ENCODE results near the gene MCRIP1.

MCRIP1 gene, protein sequence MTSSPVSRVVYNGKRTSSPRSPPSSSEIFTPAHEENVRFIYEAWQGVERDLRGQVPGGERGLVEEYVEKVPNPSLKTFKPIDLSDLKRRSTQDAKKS

DNA sequence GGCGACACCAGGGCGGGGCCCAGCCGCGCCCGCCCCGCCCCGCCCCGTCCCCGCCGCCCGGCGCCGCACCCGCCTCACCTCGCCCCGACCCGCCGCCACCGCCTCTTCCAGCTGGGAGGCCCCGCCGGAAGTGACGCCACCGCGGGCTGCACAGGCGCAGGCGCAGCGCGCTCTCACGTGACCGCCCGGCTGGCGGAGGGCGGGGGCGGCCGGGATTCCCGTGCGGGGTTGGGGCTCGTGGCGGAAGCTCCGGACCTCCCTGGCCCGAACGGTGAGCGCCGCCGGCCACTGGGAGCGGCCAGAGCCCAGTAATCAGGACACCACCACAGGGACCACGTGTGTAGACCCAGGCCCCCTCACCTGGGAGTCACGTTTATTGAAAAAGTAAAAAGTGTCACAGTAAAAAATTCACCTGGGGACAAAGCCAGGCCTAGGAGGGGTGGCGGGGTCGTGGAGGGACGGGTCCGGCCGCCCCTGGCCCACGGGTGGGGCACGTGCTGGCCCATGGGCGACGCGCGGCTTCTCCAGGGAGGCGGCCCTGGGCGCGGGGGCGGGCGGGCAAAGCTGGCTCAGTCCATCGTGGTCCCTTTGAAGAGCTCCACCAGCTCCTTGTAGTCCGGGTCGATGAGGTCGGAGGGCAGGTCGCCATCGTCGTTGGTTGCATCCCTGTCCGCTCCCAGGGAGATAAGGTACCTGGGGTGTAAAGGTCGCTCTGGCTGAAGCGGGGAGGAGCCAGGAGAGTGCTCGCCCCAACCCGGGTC lies at the start of gene MCRIP1:
Gene MCRIP1, minus strand, starts transcription at position 132 of the 761 bp plus-strand sequence. CDS start 8,785 bp downstream, outside the sequence.
- Histone ChIP-seq H3K4me1 (ENCODE audit: control insufficient read depth, insufficient read depth, low read length, unreplicated experiment) (peaks cover 11% of the 10 kb centered on the region), H3K4me3 (ENCODE audit: low read depth, low read length) (peak within 1 kb of the TSS; percentile 98), H3K79me2 (ENCODE audit: control insufficient read depth, insufficient read depth, low read length, unreplicated experiment) (peaks cover 8% of the 10 kb centered on the region), H3K27ac (ENCODE audit: low read depth, low read length) (peak within 1 kb of the TSS; percentile 91), H3K36me3 (ENCODE audit: insufficient read depth, low read length) (no peaks in the 10 kb centered on the region), H3K27me3 (ENCODE audit: insufficient read depth, low read length) (no peaks in the 10 kb centered on the region), H2AFZ (ENCODE audit: low read length, unreplicated experiment) (peak within 1 kb of the TSS; percentile 70)

DNA sequence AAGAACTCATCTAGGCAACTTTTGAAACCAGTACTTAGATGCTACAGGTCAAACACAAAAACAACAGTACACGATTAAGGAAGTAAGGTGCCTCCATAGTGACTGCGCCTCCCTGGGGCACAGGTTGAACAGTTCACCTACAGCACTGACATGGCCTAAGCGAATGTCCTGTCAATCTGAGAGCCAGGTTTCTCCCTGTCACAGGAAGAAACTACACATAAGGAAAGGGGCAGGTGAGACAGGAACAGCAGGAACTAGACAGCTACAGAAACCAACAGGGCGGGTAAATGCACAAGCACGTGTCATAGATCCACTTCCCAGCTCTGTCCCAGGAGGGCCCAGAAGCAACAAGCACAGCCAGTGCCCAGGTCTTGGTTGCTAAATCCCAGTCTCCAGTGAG lies 46.0 kb upstream of the MCRIP1 start:
- Histone ChIP-seq H3K27ac (ENCODE audit: low read depth, low read length) (no peak overlapping the region), H3K79me2 (ENCODE audit: control insufficient read depth, insufficient read depth, low read length, unreplicated experiment) (peaks cover 5% of the 10 kb centered on the region), H3K4me1 (ENCODE audit: control insufficient read depth, insufficient read depth, low read length, unreplicated experiment) (peaks cover 6% of the 10 kb centered on the region), H2AFZ (ENCODE audit: low read length, unreplicated experiment) (no peak overlapping the region), H3K27me3 (ENCODE audit: insufficient read depth, low read length) (no peaks in the 10 kb centered on the region), H3K4me3 (ENCODE audit: low read depth, low read length) (no peak overlapping the region), H3K36me3 (ENCODE audit: insufficient read depth, low read length) (peaks cover 11% of the 10 kb centered on the region)

DNA sequence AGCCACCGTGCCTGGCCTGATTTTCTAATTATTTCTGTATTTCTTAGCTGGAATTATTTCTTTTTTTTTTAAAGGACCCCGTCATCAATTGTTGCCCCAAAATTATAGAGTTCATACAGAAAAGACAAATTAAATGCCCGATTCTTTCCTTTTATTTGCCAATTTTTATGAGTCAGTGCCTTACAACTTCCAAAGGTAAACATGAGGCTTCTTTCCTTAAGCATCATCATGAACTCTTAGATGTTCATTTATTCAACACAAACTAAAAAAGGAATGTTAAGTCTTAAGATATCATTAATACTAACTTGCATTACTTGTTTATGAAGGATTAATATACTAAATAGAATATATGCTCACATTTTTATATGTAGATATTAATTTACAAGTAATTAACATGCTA lies 45.2 kb upstream of the MCRIP1 start:
- Histone ChIP-seq H2AFZ (ENCODE audit: low read length, unreplicated experiment) (no peak overlapping the region), H3K27ac (ENCODE audit: low read depth, low read length) (no peak overlapping the region), H3K79me2 (ENCODE audit: control insufficient read depth, insufficient read depth, low read length, unreplicated experiment) (peaks cover 5% of the 10 kb centered on the region), H3K4me3 (ENCODE audit: low read depth, low read length) (no peak overlapping the region), H3K4me1 (ENCODE audit: control insufficient read depth, insufficient read depth, low read length, unreplicated experiment) (peaks cover 6% of the 10 kb centered on the region), H3K27me3 (ENCODE audit: insufficient read depth, low read length) (no peaks in the 10 kb centered on the region), H3K36me3 (ENCODE audit: insufficient read depth, low read length) (peaks cover 11% of the 10 kb centered on the region)

DNA sequence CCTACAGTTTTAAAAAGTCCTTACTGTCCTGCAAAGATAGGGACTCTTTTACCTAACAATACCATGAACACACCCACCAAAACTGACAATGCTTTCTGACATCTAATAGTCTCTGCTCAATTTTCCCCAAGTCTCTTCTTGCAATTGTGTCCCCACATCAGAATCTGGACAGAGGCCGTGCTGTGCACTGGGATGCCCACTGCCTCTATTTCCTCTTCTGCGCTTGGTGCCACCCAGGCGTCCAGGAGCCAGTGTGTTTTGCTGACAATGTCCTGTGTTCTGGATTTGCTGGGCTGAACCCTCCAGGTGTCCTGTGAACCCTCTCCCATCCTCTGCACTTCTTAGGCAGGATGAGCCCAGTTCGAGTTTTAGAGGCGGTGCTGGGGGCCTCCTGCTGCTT lies 44.5 kb upstream of the MCRIP1 start:
- Histone ChIP-seq H2AFZ (ENCODE audit: low read length, unreplicated experiment) (no peak overlapping the region), H3K36me3 (ENCODE audit: insufficient read depth, low read length) (peaks cover 11% of the 10 kb centered on the region), H3K27ac (ENCODE audit: low read depth, low read length) (no peak overlapping the region), H3K79me2 (ENCODE audit: control insufficient read depth, insufficient read depth, low read length, unreplicated experiment) (peaks cover 7% of the 10 kb centered on the region), H3K4me3 (ENCODE audit: low read depth, low read length) (no peak overlapping the region), H3K27me3 (ENCODE audit: insufficient read depth, low read length) (no peaks in the 10 kb centered on the region), H3K4me1 (ENCODE audit: control insufficient read depth, insufficient read depth, low read length, unreplicated experiment) (peaks cover 9% of the 10 kb centered on the region)

DNA sequence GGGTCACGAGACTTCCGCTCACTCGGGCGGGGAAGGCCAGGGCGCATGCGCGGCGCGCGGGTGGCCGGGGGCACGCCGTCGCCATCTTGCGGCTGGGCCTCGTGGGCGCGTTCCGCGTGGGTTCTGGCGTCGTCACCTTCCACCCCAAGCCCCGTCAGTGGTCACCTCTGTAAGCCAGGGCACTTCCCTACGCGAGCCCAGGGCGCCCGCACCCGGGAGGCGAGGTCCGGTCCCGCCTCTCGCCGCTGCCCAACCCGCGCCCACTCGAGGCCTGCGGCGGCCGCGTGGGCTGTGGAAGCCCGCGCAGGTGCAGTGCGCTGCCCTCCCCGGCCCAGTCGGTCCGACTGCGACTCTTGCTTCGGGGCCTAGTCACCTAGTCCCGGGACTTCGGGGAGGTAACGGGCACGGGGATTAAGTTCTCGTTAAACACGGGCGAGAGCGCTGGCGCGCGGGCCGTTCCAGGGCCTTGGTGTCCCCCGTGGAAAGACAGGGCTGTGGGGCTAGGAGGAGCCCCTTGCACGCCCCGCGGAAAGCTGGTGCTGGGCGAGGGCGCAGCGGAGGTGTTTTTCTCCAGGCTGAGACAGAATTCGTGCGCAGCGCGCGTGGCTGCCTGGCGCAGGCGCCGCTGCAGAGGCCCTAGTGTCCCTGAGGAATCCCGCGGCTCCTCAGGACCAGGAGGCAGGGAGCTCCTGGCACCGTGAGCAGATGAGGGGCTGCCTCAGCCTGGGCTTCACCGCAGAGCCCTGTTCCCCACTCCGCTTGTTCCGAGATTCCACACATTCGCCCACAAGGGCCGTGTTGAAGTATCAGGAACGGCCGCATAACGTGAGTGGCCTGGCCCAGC lies 38.5 kb upstream of the MCRIP1 start:
- Histone ChIP-seq H3K27ac (ENCODE audit: low read depth, low read length) (peak overlapping the region; percentile 97), H3K4me3 (ENCODE audit: low read depth, low read length) (peak overlapping the region; percentile 97), H3K27me3 (ENCODE audit: insufficient read depth, low read length) (no peaks in the 10 kb centered on the region), H3K36me3 (ENCODE audit: insufficient read depth, low read length) (no peaks in the 10 kb centered on the region), H3K4me1 (ENCODE audit: control insufficient read depth, insufficient read depth, low read length, unreplicated experiment) (peaks cover 29% of the 10 kb centered on the region), H2AFZ (ENCODE audit: low read length, unreplicated experiment) (peak overlapping the region; percentile 93), H3K79me2 (ENCODE audit: control insufficient read depth, insufficient read depth, low read length, unreplicated experiment) (peaks cover 30% of the 10 kb centered on the region)

DNA sequence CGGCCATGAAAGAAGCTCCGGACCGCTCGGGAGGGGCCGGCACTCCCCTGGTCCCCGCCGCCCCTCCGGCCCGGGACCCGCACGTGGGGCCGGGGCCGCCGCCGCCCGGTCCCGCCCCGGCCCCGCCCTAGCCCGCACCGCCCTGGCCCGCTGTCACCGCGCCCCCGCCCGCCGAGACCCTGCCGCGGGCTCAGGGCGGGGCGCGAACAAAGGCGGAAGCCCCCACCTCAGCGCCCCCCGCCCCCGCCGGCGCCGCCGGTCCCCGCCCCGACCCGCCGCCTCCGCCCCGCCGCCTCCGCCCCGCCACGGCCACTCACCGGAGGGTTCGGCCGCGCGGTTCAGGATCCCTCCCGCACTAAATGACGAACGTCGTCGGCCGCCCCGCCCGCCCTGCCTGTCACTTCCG lies 37.9 kb upstream of the MCRIP1 start, which contains the start of gene ARHGDIA:
Gene ARHGDIA, minus strand, starts transcription at position 357 of the 406 bp plus-strand sequence. CDS start 1,407 bp downstream, outside the sequence.
- peaks cover 29% of the 10 kb centered on the region for H3K4me1 ChIP-seq (ENCODE audit: control insufficient read depth, insufficient read depth, low read length, unreplicated experiment)
- peak within 1 kb of the TSS; percentile 93 for H2AFZ ChIP-seq (ENCODE audit: low read length, unreplicated experiment)
- H3K36me3 ChIP-seq (ENCODE audit: insufficient read depth, low read length): no peaks in the 10 kb centered on the region
- peak within 1 kb of the TSS; percentile 97 for H3K27ac ChIP-seq (ENCODE audit: low read depth, low read length)
- no peaks in the 10 kb centered on the region for H3K27me3 ChIP-seq (ENCODE audit: insufficient read depth, low read length)
- H3K4me3 ChIP-seq (ENCODE audit: low read depth, low read length): peak within 1 kb of the TSS; percentile 97
- H3K79me2 ChIP-seq (ENCODE audit: control insufficient read depth, insufficient read depth, low read length, unreplicated experiment): peaks cover 30% of the 10 kb centered on the region

DNA sequence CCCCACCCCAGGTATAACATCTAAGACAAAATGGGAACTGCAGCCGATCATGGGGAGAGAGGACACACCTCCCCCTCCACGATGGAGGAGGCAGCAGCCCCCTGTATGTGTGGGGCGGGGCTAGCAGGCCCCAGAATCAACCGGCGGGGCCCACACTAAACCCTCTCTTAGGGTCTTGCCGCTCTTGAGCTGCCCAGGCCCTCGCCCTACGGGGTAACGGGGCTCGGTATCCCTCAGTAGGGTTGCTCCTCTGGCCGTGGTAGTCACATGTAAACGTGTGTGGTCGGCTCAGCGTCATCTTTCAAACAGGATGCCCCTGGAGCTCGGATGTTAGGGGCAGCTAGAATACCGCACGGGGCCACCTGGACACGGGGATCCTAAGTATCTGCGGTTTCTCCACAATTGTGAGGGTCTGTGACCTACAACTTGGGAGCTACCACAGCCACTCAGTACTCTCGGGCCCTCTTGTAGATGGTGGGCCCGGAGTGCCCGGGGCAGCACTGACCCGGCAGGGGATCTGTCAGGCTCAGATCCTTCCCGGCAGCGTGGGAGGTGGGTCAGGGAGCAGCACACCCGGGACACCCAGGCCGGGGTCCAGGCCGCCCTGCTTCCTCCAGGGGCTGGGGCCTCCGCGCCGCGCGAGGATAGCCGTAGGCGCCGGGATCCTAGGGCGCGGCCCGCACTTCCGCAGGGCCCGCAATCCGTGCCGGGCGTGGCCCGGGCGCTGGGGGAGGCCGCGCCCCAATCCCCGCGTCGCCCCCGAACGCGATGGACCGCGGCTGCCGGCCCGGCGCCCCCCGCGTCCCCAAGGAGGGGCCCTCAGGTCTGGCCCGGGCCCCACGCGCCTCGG lies 37.3 kb upstream of the MCRIP1 start:
- peaks cover 30% of the 10 kb centered on the region for H3K79me2 ChIP-seq (ENCODE audit: control insufficient read depth, insufficient read depth, low read length, unreplicated experiment)
- H3K27ac ChIP-seq (ENCODE audit: low read depth, low read length): peak overlapping the region; percentile 97
- H3K4me1 ChIP-seq (ENCODE audit: control insufficient read depth, insufficient read depth, low read length, unreplicated experiment): peaks cover 29% of the 10 kb centered on the region

DNA sequence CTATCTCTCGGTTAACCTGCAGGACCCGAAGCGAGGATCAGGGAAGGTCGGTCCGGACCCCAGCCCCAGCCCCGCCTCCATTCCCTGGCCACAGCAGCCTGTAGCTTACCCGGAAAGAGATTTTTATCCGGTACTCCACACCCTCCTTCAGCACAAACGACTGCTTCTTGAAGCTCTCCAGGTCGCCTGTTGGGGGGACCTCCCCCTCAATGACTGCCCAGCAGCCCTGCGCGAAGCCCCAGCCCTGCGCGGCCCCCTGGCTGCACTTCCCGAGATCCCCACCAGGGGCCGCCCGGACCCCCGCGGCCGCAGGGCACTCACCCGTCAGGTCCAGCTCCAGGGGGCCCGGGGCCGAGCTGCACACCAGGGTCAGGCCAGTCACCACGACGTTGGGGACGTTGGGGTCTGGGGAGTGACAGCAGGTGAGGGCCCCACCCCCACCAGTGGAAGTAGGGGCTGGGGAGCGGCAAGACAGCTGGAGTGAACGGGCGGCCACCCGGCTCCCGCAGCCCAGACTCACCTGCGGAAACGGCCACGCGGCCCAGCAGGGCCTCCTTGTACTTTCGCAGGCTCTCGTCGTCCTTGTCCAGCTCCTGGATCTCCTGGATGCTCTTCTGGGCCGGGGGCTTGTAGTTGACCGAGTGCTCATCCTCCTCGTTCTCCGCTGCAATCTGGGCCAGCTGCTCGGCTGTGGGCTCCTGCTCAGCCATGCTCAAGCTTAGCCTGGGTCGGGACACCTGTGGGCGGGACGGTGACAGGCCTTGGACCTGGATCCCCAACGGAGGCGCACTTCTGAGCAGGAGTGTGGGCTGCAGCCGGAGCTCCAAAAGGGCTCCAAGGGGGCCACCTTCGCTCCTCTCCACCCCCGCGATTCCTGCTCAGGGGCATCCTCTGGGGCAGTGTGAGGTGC lies 36.4 kb upstream of the MCRIP1 start:
- no peak overlapping the region for H2AFZ ChIP-seq (ENCODE audit: low read length, unreplicated experiment)
- peaks cover 29% of the 10 kb centered on the region for H3K4me1 ChIP-seq (ENCODE audit: control insufficient read depth, insufficient read depth, low read length, unreplicated experiment)
- peaks cover 31% of the 10 kb centered on the region for H3K79me2 ChIP-seq (ENCODE audit: control insufficient read depth, insufficient read depth, low read length, unreplicated experiment)
- no peaks in the 10 kb centered on the region for H3K27me3 ChIP-seq (ENCODE audit: insufficient read depth, low read length)
- no peaks in the 10 kb centered on the region for H3K36me3 ChIP-seq (ENCODE audit: insufficient read depth, low read length)
- peak overlapping the region; percentile 97 for H3K27ac ChIP-seq (ENCODE audit: low read depth, low read length)
- H3K4me3 ChIP-seq (ENCODE audit: low read depth, low read length): peak overlapping the region; percentile 96

More for the DNA sequence above, 37.3 kb upstream of the MCRIP1 start:
- H3K4me3 ChIP-seq (ENCODE audit: low read depth, low read length): peak overlapping the region; percentile 96
- H3K27me3 ChIP-seq (ENCODE audit: insufficient read depth, low read length): no peaks in the 10 kb centered on the region
- no peak overlapping the region for H2AFZ ChIP-seq (ENCODE audit: low read length, unreplicated experiment)
- H3K36me3 ChIP-seq (ENCODE audit: insufficient read depth, low read length): no peaks in the 10 kb centered on the region

DNA sequence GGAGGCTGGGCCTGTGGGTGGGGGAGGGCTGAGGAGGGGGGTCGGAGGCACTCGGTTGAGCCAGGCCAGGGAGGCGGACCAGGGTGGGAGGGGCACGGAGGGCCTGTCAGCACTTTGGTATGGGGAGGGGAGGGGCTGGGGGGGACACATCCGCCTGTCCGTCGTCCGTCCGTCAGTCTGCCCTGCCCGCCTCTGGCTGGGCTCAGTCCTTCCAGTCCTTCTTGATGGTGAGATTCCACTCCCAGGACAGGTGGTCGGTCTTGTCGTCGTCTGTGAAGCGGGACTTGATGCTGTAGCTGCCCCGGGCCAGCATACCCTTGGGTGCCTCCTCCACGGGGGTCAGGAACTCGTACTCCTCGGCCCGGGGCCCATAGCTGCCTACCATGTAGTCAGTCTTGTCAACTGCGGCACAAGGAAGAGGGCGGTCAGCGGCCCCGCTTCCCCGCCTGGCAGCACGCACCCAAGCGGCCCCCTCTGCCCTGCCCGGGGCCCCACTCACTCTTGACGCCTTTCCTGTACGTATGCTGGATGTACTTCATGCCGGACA lies 35.7 kb upstream of the MCRIP1 start:
- no peaks in the 10 kb centered on the region for H3K27me3 ChIP-seq (ENCODE audit: insufficient read depth, low read length)
- H3K36me3 ChIP-seq (ENCODE audit: insufficient read depth, low read length): no peaks in the 10 kb centered on the region
- H3K4me1 ChIP-seq (ENCODE audit: control insufficient read depth, insufficient read depth, low read length, unreplicated experiment): peaks cover 30% of the 10 kb centered on the region
- H3K4me3 ChIP-seq (ENCODE audit: low read depth, low read length): peak overlapping the region; percentile 96
- H3K79me2 ChIP-seq (ENCODE audit: control insufficient read depth, insufficient read depth, low read length, unreplicated experiment): peaks cover 39% of the 10 kb centered on the region
- peak overlapping the region; percentile 97 for H3K27ac ChIP-seq (ENCODE audit: low read depth, low read length)
- no peak overlapping the region for H2AFZ ChIP-seq (ENCODE audit: low read length, unreplicated experiment)

All from ACC112 (cell line).